ENCODE measurements around the gene NEUROG2. TPM values are rescaled to one million over a fixed set of nuclear protein-coding genes. Genes with fewer than 3 reads are reported as not detected.

NEUROG2 gene
- not detected in 2 replicates for total RNA-seq

GRCh38 chr4:112516066-112516470, at the start of gene NEUROG2:
NEUROG2 (minus strand) TSS chr4:112516180; CDS start chr4:112515475, 705 bp downstream.

Other genes with a start within 250 kb of the NEUROG2 start
- 4.0 and 5.9 TPM in 2 replicates for gene TIFA, start 230.3 kb downstream of the NEUROG2 start, total RNA-seq
- 5.9 and 19.4 TPM in 2 replicates for gene ALPK1, start 218.8 kb downstream of the NEUROG2 start, total RNA-seq
- gene ZGRF1, start 120.7 kb upstream of the NEUROG2 start, total RNA-seq, result 8.7 and 17.8 TPM in 2 replicates
- 25.5 and 26.5 TPM in 2 replicates for gene LARP7, start 121.0 kb upstream of the NEUROG2 start, total RNA-seq

Measured in regular cardiac myocyte (primary cell).